Coronary artery (tissue), 2 donors: ENCODE data around the gene RPP21.

Source experiments
- DNase-seq: peaks from one replicate; pipeline ENCODE4 v3.0.0-alpha.2; 2017; ENCODE audit warnings: low spot score
- H3K27ac ChIP-seq, 2 donors: fragments of 200-600 bp; sonication (generic); one replicate each; pipeline ENCODE4 v1.5.1; 2016 to 2019
- H3K4me3 ChIP-seq: fragments of 200-600 bp; sonication (generic); 2 replicates; pipeline ENCODE4 v1.5.1; 2016; ENCODE audit warnings: mild to moderate bottlenecking, moderate library complexity
- CTCF ChIP-seq: fragments of 200-600 bp; sonication (generic); IDR thresholded peaks from one replicate; pipeline ENCODE4 v1.5.1; 2019; ENCODE audit warnings: antibody characterized with exemption

RPP21 gene

DNA sequence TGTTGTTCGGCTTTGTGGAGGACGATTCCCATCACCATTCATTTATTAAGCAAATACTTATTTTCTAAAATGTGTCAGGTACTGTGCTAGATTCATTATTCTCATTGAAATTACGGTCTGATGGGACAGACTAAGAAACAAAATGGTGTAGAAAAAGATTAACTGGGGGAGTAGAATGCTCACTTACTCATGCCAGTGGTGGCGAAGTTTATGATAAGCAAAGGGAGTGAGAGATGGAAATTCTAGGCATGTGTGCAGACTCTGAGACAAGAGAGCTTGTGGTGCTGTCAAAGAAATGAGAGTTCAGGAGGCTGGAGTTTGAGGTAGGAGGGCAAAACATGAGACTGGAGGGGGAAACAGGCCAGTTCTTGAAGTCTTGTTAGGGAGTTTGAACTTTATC, 896 bp downstream of the RPP21 start:
- no peak overlapping the region for H3K27ac ChIP-seq

DNA sequence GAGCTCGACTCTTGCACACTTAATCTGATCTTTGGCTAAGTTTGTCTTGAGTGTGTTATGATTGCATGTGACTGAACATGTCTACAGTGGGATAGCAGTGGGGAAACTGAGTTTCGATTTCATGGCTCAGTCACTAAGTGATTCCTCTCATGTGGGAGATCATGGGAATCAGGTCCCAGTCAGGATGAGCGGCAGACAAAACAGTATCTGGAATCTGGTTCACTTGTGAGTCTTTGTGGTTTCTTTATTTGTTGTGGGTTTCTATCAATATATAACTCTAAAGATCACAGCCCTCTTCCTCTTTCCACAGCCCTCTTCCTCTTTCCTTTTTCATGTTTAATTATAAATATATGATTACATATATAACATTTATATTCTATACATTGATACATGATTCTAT, 4.0 kb downstream of the RPP21 start:
- Histone ChIP-seq H3K4me3 (no peak overlapping the region), H3K27ac (no peak overlapping the region)
- no peak for DNase-seq
- no peak for TF ChIP-seq CTCF

More for the DNA sequence above, 896 bp downstream of the RPP21 start:
- H3K4me3 ChIP-seq, result peak overlapping the region; percentile 88
- TF ChIP-seq CTCF, result no peak
- DNase-seq, result no peak

DNA sequence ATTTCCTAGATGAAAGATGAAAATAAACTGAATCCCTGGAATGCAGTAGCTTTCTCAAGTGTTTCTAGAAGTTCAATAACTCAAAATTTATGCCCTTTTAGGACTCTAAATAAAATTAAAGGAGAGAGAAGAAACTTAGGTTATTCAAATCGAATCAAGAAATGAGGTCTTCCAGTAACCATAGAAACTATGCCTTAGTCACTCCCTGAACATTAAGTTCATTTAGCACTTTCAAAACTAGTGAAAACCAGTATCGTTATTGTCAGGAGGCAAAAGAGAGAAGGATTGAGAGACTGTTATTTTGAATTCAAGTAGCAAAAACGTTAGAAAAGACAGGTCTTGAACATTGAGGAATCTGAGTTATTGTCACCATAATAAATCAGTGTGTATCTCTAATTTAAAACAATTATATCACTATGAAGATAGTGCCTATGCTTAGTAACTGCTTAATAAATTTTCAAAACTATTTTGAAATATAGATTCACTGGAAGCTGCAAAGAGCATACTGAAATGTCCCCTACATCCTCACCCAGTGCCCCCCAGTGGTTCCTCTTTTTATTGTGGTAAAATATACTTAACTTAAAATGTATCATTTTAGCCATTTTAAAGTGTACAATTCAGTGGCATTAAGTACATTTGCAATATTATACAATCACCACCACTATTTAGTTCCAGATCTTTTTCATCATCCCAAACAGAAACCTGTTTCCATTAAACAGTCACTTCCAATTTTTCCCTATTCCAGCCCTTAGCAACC, 4.6 kb downstream of the RPP21 start:
- DNase-seq, result no peak

GRCh38 chr6:30350524-30350923, 5.6 kb downstream of the RPP21 start:
- no peak overlapping the region for H3K4me3 ChIP-seq
- no peak for DNase-seq
- TF ChIP-seq CTCF, result no peak
- no peak overlapping the region for H3K27ac ChIP-seq

More for the DNA sequence above, 4.6 kb downstream of the RPP21 start:
- Histone ChIP-seq H3K4me3 (no peak overlapping the region), H3K27ac (no peak overlapping the region)
- TF ChIP-seq CTCF, result no peak

DNA sequence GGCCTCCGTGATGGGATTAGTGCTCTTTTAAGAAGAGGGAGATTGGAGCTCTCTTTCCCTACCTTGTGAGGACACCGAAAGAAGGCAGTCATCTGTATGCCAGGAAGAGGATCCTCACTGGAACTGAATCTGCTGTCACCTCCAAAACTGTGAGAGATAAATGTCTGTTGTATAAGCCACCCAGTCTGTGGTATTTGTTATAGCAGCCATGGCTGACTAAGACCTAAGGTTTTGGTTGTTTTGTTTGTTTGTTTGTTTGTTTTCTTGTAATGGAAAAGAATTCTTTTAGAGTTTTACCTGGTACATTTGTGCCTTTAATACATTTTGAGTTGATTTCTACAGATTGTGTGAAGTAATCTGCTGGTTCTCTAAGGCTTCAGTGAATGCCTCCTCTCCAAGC, 7.6 kb downstream of the RPP21 start:
- TF ChIP-seq CTCF, result no peak
- no peak for DNase-seq
- Histone ChIP-seq H3K27ac (no peak overlapping the region), H3K4me3 (no peak overlapping the region)

DNA sequence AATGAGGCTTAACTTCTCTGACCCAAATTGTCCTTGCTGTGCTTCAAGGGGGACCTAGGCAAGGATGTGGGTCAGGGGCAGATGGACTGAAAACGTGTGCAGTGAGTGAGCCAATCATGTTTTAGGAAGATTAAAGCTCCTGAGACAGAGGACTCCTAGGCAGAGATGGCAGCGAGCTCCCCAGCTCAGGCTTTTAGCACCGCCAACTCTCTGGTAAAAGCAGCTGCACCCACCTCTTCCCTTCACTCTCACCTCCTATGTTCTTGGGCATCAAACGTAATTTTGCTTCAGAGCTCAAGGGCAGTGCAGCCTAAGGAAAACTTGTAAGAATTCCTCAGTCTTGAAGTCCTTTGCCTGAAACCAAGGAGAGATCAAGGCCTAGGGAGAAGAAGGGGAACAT, 10.3 kb downstream of the RPP21 start:
- TF ChIP-seq CTCF, result no peak
- DNase-seq, result no peak
- Histone ChIP-seq H3K27ac (no peak overlapping the region), H3K4me3 (no peak overlapping the region)

DNA sequence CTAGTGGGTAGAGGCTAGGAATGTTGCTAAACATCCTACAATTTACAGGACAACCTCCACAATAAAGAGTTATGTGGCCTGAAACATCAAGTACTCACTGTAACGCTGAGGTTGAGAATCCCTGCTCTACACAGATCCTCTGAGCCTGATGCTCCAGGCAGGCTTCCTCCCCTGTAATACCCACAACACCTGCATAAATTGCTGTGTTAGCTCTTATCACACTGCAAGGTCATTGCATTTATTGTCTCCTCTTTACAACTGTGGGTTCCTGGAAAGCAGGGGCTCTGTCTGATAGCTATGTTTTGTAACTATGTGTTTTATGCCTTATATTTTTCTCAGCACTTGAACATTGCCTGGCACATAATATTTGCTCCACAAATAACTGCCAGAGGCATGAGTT, 11.6 kb downstream of the RPP21 start:
- DNase-seq, result no peak
- TF ChIP-seq CTCF, result no peak
- H3K27ac ChIP-seq, result no peak overlapping the region
- H3K4me3 ChIP-seq, result no peak overlapping the region
